MM.1S (cell line): ENCODE data around the gene IFITM1.

ENCODE experiments used
- CTCF ChIP-seq: fragments of 300-600 bp; sonication (generic); IDR thresholded peaks from 2 replicates; pipeline ENCODE4 v1.5.1; 2016; ENCODE audit warnings: antibody characterized with exemption, low read length, mixed read lengths
- EZH2phosphoT487 ChIP-seq: fragments of 300-600 bp; sonication (generic); IDR thresholded peaks from 2 replicates; pipeline ENCODE4 v1.6.1; 2018; ENCODE audit warnings: antibody characterized with exemption, low read length

- TF ChIP-seq EZH2phosphoT487 (no peak), CTCF (no peak)
These were observed 23.9 kb upstream of the IFITM1 start for GRCh38 chr11:289712-290620.
